Germinal center (tissue), 1 donor: ENCODE results near the gene CPTP.

Experiments used
- DNase-seq: peaks from one replicate; pipeline ENCODE4 v3.0.0; 2012; ENCODE audit warnings: mixed read lengths, low spot score

Gene CPTP

DNA sequence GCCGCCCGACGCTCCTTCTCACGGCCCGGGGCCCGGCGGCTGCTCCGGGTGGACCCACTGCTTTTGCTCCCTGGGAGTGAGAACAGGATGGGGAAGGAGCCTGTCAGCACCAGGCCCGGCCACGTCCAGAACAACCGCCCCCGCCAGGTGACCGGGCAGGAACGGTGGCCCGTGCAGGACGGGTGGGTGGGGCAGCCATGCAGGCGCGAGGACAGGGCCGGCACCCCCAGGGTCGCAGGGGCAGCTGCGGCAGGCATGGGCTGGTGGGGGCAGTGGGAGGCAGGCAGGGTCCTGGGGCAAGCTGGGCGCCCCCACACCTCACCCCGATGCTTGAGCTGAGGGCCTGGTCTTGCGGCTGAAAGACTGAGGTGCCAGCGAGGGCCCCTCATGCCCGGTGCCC, 11.8 kb downstream of the CPTP start:
- DNase-seq: no peak

- no peak for DNase-seq
Observed at GRCh38 chr1:1336931-1337792, 12.6 kb downstream of the CPTP start.

- DNase-seq: peak; percentile 74
Observed at GRCh38 chr1:1337793-1338147, 13.2 kb downstream of the CPTP start.

GRCh38 chr1:1338278-1338677, 13.7 kb downstream of the CPTP start:
- no peak for DNase-seq

GRCh38 chr1:1340185-1340584, 15.6 kb downstream of the CPTP start:
- DNase-seq: no peak

- no peak for DNase-seq
Observed at GRCh38 chr1:1340791-1341548, 16.4 kb downstream of the CPTP start.

DNA sequence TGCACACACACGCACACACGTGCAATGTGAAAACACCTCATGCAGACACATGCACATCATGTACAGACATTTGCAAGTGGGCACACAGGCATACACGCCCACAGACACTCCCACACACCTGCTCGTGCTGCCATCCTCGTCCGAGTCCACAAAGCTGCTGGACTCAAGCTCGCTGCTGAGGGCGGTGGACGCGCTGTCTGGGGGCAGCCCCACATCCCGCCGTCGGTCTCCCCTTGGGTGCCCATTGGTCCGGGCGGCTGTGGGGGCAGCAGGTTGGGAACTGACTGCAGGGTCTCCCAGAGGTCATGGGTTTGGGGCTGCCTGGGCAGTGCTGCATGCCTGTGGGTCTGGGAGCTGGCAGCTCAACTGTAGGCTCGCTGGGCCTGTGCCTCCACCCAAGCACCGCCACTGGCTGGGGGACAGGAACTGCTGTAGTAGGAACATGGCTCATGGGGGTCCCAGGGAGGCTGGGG, 17.0 kb downstream of the CPTP start:
- DNase-seq: no peak

- no peak for DNase-seq
Observed at GRCh38 chr1:1342061-1342562, 17.5 kb downstream of the CPTP start.

GRCh38 chr1:1342584-1343115, 18.0 kb downstream of the CPTP start:
- DNase-seq: no peak

DNA sequence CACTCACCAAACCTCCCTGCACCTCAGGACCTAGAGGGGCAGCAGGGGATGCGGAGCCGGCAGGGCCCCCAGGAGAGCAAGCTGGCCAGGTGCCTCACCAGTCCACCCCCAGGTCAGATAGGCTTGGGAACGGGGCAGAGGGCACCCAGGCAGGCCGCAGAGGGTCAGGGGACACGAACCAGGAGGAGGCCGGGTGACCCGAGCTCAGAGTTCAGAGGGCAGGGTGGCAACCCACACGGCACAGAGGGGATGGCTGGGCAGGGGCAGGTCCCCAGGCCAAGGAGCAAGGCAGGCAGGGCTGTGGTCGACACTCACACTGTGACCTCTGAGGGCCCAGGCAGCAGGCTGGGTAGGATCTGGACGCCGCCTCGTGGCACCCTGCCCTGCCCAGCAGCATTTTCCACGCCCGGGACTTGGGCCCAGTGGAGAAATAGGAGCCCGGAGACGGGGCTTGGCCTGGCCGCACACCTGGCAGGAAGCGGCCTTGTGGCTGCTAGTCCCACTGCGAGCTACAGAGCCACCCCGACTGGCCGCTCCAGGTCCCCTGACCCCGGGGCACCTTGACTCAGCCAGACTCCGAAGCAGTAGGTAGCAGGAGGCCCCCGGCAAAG, 19.3 kb downstream of the CPTP start:
- DNase-seq: no peak

DNA sequence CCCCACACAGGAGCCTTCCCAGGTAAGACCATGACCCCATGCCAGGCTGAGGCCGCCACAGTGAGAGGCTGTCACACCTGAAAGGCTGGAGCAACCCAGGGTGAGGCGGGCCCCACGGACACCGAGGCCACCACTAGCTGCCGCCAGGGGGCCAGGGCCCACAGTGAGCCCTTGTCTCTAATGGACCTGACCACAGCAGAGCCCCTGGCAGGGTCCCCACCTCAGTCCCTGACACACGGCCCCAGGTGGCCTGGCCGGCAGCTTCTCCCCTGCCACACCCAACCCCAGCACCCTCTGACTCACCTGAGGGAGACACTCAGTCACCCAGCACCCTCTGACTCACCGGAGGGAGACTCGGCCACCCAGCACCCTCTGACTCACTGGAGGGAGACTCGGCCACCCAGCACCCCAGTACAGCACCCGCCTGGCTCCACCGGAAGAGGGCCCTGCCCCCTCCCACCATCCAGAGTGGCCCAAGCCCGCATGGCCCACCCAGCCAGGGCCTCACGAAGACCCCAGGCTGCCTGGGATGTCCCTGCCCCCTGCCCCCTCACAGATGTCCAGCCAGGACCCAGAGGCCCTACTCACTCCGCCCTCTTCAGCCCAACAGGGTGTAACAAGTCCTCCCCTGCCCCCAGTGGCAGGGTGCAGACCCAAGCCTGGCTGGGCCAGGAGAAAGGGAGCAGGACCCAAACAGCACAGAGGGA, 20.2 kb downstream of the CPTP start:
- DNase-seq: no peak

DNA sequence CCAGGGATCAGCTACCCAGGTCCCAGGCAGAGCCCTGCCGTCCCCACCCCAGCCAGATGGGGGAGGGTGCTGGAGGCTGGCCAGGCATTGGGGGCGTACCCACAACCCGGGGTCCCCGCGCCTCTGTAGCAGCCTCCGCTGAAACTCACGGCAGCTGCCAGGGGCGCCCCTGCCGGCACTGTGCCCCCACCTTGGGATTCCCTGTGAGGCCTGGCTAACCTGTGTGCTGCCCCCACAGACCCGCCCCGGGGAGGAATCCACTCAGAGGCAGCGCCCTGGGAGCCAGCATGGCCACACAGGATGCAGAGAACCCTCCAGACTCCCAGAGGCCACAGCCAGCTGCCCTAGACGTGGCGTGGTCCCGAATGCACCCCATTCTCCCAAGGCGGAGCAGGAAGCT, 20.8 kb downstream of the CPTP start:
- DNase-seq: no peak

GRCh38 chr1:1345860-1346500, 21.4 kb downstream of the CPTP start:
- no peak for DNase-seq

- no peak for DNase-seq
Observed at GRCh38 chr1:1346501-1346890, 21.9 kb downstream of the CPTP start.

GRCh38 chr1:1347026-1347595, 22.5 kb downstream of the CPTP start:
- no peak for DNase-seq

- no peak for DNase-seq
Observed at GRCh38 chr1:1347663-1348419, 23.2 kb downstream of the CPTP start.

- no peak for DNase-seq
Observed at GRCh38 chr1:1348420-1349255, 24.0 kb downstream of the CPTP start.

DNA sequence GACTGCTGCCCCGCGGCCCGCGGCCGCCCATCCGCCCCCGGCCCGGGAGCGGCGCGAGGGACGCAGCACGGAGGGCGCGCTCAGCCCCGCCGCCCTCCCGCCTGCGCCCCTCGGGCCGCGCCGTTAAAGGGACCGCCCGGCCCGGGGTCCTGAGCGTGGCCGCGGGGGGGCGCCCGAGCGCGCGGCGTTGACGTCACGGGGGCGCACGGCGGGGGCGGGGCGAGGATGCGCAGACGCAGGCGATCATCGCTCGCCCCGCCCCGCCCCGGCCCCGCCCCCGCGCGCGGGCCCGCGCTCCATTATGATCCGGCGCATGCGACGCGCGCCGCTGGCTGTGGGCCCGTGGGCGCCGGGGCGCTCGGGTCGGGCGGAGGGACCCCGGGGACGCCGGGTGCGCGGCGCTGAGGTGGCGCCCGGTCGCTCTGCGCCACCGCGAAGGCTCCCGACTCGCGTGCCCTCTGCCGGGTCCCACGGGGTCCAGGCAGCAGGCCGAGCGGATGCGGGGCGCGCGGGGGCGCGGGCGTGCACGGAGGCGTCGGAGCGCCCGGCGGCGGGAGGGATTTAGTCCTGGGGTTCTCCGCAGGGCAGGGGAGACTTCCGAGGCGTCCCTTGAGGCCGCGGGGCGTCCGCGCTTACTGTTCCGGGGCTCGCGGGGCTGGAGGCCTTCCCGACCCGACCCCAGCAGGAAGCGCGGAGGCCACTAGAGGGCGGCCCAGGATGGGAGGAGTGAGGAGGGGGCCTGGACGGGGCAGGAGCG, 24.8 kb downstream of the CPTP start, which contains the start of gene DVL1:
DVL1 (minus strand) TSS at position 163 of the 757 bp plus-strand sequence. CDS start 353 bp downstream, outside the sequence.
- peak; percentile 90 for DNase-seq
